LNCaP clone FGC (cell line): ENCODE data around the gene CD1D.

ENCODE experiments used
- DNase-seq: peaks from one replicate; pipeline ENCODE4 v3.0.0-alpha.2; 2011; ENCODE audit warnings: low read depth
- H3K4me3 ChIP-seq: 2 replicates; pipeline ENCODE4 v1.5.1; 2011; ENCODE audit warnings: mild to moderate bottlenecking, low read depth, low read length, control low read depth
- TF ChIP-seq, protein P1 (sequence below): IDR thresholded peaks from 2 replicates; pipeline ENCODE4 v1.5.1; 2012; ENCODE audit warnings: mild to moderate bottlenecking; ENCODE audit not compliant: control insufficient read depth, insufficient read depth; ENCODE audit errors: extremely low read depth

The CD1D gene

GRCh38 chr1:158185770-158186169 lies 5.1 kb downstream of the CD1D start:
- no peak for DNase-seq
- no peak overlapping the region for H3K4me3 ChIP-seq
- TF ChIP-seq, protein P1, sequence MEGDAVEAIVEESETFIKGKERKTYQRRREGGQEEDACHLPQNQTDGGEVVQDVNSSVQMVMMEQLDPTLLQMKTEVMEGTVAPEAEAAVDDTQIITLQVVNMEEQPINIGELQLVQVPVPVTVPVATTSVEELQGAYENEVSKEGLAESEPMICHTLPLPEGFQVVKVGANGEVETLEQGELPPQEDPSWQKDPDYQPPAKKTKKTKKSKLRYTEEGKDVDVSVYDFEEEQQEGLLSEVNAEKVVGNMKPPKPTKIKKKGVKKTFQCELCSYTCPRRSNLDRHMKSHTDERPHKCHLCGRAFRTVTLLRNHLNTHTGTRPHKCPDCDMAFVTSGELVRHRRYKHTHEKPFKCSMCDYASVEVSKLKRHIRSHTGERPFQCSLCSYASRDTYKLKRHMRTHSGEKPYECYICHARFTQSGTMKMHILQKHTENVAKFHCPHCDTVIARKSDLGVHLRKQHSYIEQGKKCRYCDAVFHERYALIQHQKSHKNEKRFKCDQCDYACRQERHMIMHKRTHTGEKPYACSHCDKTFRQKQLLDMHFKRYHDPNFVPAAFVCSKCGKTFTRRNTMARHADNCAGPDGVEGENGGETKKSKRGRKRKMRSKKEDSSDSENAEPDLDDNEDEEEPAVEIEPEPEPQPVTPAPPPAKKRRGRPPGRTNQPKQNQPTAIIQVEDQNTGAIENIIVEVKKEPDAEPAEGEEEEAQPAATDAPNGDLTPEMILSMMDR = no peak

DNA sequence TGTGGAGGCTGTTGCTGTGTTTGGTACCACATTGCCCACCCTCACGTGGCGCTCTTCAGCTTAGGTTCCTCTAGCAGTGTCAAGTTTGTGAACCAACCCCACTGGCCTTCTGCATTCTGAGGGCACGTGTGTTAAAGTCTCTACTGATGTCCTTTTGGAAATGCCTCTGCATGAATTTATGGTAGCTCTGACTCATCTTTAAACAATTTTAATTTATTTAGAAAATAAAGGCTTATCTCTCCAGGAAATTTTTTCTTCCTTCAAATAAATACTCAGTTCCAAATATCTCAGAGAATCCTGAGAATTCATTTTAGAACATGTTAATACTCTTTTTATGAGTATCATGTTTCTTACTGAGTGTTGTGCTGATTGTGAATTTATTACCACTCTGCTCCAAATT lies 5.5 kb downstream of the CD1D start:
- TF ChIP-seq, protein P1 = no peak
- DNase-seq = no peak
- no peak overlapping the region for H3K4me3 ChIP-seq

DNA sequence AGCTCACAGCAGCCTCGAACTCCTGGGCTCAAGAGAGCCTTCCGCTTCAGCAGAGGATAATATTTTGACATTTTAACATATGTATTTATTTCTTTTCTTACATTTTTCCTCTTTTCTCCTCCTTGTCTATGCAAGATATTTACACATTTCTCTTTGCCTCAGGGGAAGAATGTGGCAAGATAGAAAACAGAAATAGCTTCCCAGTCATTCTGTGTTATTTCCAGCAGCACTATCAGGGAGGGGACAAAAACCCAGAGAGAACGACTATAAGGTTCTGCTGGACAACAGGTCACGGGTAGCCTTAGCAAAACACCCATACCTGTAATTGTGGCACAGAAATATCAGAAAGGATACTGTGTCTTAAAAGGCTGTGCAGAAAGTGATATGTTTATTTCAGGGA lies 7.9 kb downstream of the CD1D start:
- TF ChIP-seq, protein P1 = no peak
- H3K4me3 ChIP-seq = no peak overlapping the region
- no peak for DNase-seq

GRCh38 chr1:158189624-158190023 lies 8.9 kb downstream of the CD1D start:
- no peak for DNase-seq
- H3K4me3 ChIP-seq = no peak overlapping the region
- TF ChIP-seq, protein P1 = no peak

DNA sequence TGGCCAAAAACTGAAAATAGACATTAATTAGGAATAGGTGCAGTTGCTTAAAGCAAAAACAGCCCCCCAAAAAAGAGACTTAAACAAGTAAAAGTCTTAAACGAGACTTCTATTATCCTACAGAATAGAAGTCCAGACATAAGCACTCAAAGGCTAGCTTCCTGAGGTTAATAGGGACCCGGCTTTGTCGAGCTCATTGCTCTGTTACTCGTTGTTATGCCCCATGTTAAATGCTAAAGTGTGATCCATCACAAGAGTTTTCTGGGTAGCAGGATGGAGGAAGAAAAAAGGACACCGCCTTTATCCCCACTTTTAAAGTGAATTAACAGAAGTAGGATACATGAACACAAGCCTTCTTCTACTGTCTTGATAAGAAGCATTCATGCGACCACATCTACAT lies 10.6 kb downstream of the CD1D start:
- H3K4me3 ChIP-seq = no peak overlapping the region
- TF ChIP-seq, protein P1 = no peak
- DNase-seq = no peak

DNA sequence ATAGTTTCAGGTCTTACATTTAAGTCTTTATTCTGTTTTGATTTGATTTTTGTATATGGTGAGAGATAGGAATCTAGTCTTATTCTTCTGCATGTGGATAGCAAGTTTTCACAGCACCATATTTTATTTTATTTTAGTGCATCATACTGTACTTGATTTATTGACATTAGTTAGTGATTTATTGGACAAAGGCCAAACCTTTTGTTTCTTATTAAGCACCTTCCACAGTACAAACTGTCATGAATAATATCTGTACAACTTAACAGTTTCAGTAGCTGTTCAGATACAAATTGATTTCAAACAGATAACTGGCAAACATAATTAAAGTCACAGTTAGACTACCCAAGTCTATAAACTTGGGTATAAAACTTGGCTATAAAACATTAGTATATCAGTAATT lies 15.8 kb downstream of the CD1D start:
- H3K4me3 ChIP-seq = no peak overlapping the region
- TF ChIP-seq, protein P1 = no peak
- peak; percentile 90 for DNase-seq

DNA sequence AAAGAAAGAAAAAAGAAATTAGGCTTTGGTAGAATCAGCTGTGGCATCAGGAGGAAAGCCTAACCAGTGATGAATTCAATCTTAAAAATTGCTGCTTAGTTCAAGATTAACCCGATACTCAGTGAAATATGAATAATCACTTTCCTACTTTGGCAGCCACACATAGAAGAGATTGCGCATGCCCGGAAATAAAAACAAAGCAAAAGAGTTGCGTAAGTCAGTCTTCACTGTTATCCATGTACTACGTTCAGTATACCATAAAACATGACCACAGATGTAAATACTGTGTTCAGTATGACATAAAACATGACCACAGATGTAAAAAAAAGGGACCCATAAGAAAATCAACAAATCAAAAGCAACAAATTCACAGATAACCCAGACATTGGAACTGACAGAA lies 19.2 kb downstream of the CD1D start:
- DNase-seq = no peak
- TF ChIP-seq, protein P1 = no peak

More for the DNA sequence above, 19.2 kb downstream of the CD1D start:
- no peak overlapping the region for H3K4me3 ChIP-seq
